ENCODE data around the gene EID3.

DNA sequence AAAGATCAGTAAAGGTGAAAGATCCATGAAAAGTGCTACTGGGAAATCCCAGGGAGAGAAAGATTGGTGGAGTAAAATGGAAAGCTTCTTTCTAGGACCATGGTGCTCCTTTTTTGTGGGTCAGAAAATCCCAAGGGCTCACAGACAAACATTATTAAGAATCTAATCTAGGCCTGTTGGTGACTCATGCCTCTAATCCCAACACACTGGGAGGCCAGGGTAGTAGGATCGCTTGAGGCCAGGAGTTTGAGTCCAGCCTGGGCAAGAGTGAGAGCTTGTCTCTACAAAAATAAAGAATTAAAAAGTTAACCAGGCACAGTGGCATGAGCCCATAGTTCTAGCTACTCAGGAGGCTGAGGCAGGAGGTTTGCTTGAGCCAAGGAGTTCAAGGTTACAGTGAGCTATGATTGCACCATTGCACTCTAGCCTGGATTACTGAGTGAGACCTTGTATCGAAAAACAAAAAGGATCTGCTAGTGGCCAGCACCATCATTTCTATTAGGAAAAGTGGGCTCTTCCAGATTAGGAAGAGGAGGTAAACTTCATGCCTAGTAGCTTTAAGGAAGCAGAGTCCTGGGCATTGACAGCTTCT is 45.0 kb upstream of the EID3 start:
- TF ChIP-seq POLR2AphosphoS5 (IDR thresholded peaks at IDR 0.05) (no peak), EZH2 (IDR thresholded peaks at IDR 0.05; ENCODE audit: borderline replicate concordance, insufficient read depth, low read length, poor library complexity, severe bottlenecking) (no peak), TAF1 (IDR thresholded peaks at IDR 0.05; ENCODE audit: low read depth) (no peak), SMC3 (conservative IDR thresholded peaks at IDR 0.05; ENCODE audit: poor library complexity) (no peak)
- TF ChIP-seq, protein P1, sequence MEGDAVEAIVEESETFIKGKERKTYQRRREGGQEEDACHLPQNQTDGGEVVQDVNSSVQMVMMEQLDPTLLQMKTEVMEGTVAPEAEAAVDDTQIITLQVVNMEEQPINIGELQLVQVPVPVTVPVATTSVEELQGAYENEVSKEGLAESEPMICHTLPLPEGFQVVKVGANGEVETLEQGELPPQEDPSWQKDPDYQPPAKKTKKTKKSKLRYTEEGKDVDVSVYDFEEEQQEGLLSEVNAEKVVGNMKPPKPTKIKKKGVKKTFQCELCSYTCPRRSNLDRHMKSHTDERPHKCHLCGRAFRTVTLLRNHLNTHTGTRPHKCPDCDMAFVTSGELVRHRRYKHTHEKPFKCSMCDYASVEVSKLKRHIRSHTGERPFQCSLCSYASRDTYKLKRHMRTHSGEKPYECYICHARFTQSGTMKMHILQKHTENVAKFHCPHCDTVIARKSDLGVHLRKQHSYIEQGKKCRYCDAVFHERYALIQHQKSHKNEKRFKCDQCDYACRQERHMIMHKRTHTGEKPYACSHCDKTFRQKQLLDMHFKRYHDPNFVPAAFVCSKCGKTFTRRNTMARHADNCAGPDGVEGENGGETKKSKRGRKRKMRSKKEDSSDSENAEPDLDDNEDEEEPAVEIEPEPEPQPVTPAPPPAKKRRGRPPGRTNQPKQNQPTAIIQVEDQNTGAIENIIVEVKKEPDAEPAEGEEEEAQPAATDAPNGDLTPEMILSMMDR (IDR thresholded peaks at IDR 0.05; ENCODE audit: poor library complexity, severe bottlenecking): no peak
- TF ChIP-seq, protein P2, sequence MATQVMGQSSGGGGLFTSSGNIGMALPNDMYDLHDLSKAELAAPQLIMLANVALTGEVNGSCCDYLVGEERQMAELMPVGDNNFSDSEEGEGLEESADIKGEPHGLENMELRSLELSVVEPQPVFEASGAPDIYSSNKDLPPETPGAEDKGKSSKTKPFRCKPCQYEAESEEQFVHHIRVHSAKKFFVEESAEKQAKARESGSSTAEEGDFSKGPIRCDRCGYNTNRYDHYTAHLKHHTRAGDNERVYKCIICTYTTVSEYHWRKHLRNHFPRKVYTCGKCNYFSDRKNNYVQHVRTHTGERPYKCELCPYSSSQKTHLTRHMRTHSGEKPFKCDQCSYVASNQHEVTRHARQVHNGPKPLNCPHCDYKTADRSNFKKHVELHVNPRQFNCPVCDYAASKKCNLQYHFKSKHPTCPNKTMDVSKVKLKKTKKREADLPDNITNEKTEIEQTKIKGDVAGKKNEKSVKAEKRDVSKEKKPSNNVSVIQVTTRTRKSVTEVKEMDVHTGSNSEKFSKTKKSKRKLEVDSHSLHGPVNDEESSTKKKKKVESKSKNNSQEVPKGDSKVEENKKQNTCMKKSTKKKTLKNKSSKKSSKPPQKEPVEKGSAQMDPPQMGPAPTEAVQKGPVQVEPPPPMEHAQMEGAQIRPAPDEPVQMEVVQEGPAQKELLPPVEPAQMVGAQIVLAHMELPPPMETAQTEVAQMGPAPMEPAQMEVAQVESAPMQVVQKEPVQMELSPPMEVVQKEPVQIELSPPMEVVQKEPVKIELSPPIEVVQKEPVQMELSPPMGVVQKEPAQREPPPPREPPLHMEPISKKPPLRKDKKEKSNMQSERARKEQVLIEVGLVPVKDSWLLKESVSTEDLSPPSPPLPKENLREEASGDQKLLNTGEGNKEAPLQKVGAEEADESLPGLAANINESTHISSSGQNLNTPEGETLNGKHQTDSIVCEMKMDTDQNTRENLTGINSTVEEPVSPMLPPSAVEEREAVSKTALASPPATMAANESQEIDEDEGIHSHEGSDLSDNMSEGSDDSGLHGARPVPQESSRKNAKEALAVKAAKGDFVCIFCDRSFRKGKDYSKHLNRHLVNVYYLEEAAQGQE (IDR thresholded peaks at IDR 0.05; ENCODE audit: borderline replicate concordance): no peak

Measured in neural cell (in vitro differentiated cells).